Right atrium auricular region (tissue), 2 donors: ENCODE data around the gene HYDIN. TPM values are rescaled to one million over a fixed set of nuclear protein-coding genes. Genes with fewer than 3 reads are reported as not detected.

ENCODE experiments used
- DNase-seq: peaks from one replicate; pipeline ENCODE4 v3.0.0-alpha.2; 2019; ENCODE audit warnings: low spot score
- H3K27ac ChIP-seq, 2 donors: fragments of 200-600 bp; sonication (generic); 1 replicate in 1 of 2; 2 replicates in 1 of 2; pipeline ENCODE4 v1.5.1; 2016 to 2019
- H3K27me3 ChIP-seq, 2 donors: fragments of 200-600 bp; sonication (generic); one replicate each; pipeline versions ENCODE4 v1.5.1 to v1.6.0; 2017 to 2019
- H3K36me3 ChIP-seq: fragments of 200-600 bp; sonication (generic); one replicate; pipeline ENCODE4 v1.5.1; 2016
- H3K4me1 ChIP-seq, 2 donors: fragments of 200-600 bp; sonication (generic); one replicate each; pipeline versions ENCODE4 v1.5.1 to v1.6.0; 2017 to 2019
- H3K4me3 ChIP-seq, 2 donors: fragments of 200-600 bp; sonication (generic); 1 replicate in 1 of 2; 2 replicates in 1 of 2; pipeline ENCODE4 v1.5.1; 2017 to 2019; ENCODE audit warnings: mild to moderate bottlenecking in 1 of 2, moderate library complexity in 1 of 2
- H3K9me3 ChIP-seq, 2 donors: fragments of 200-600 bp; sonication (generic); one replicate each; pipeline ENCODE4 v1.5.1; 2019
- total RNA-seq, 2 donors: library from RNA; depleted of rRNA; stranded (reverse); fragments of >200 nt; gene quantifications; one replicate each; pipeline ENCODE4 v1.1.0, GENCODE V29; 2016
- TF ChIP-seq, protein P1 (sequence below), 2 donors: fragments of 200-600 bp; sonication (generic); IDR thresholded peaks; one replicate each; pipeline ENCODE4 v1.5.1; 2019; ENCODE audit warnings: antibody characterized with exemption in 2 of 2

Gene HYDIN
- total RNA-seq, 2 donors from 2014 or later: 1.2 to 3.8 TPM

DNA sequence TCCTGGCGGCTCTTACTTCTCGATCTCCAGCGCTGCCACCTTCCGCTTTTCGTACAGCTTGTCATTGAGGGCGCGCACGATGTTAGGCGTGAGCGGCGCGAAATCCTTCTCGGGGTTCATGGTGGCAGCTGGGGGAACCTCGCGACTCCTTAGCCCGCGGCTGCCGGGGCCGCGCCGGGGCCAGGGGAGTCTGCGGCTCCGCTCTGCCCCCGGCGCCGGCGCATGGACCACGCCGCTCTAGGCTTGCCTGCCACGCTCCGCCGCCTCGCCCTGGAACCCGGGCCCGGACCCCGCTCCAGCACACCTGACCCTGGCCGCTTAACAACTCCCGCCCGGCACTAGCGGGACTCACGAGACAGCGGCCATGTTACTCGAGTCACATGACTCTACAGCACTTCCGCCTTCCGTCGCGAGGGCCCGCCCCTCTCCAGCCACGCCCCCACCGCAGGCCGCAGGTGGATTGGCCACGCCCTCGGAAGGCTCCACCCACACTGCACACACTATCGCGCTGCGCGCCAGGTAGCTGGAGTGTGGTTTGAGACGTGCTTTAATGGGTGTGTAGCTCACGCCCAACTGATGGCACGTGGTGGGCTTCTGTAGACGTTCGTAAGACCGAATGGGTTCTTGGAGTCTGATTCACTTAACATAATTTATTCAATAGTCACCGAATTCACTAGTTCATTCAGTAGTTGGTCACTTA, 429.6 kb downstream of the HYDIN start, which contains the start of gene VAC14:
VAC14 (minus strand) TSS at position 378 of the 700 bp plus-strand sequence; CDS start at position 120, 258 bp downstream.
- Histone ChIP-seq H3K9me3 (no peaks in the 10 kb centered on the region), H3K27ac (peak within 1 kb of the TSS; percentile 20 to 67), H3K27me3 (no peaks in the 10 kb centered on the region), H3K36me3 (peaks cover 8% of the 10 kb centered on the region), H3K4me3 (peak within 1 kb of the TSS; percentile 92 to 96), H3K4me1 (peaks cover 0 to 19% of the 10 kb centered on the region in 2 donors)
- TF ChIP-seq, protein P1, sequence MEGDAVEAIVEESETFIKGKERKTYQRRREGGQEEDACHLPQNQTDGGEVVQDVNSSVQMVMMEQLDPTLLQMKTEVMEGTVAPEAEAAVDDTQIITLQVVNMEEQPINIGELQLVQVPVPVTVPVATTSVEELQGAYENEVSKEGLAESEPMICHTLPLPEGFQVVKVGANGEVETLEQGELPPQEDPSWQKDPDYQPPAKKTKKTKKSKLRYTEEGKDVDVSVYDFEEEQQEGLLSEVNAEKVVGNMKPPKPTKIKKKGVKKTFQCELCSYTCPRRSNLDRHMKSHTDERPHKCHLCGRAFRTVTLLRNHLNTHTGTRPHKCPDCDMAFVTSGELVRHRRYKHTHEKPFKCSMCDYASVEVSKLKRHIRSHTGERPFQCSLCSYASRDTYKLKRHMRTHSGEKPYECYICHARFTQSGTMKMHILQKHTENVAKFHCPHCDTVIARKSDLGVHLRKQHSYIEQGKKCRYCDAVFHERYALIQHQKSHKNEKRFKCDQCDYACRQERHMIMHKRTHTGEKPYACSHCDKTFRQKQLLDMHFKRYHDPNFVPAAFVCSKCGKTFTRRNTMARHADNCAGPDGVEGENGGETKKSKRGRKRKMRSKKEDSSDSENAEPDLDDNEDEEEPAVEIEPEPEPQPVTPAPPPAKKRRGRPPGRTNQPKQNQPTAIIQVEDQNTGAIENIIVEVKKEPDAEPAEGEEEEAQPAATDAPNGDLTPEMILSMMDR (IDR thresholded peaks at IDR 0.05): no peak
- peak; percentile 95 for DNase-seq

DNA sequence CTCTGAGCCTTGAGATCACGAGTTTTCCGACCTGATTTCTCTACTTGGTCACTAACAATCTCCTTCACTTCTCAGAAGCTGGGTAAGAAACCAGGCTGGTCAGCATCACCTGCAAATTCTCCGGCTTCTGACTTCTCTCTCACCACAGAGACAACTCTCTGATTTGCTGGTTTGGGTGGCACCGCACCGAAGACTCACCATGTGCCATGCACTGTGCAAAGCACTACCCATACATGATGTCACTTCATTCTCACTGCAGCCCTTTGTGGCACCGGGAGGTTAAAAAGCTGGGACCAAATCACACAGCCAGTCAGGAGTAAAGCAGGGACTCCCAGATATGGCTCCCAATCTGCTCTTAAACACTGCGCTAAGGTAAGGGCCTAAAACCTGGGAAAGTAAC, 430.2 kb downstream of the HYDIN start:
- Histone ChIP-seq H3K4me3 (peak overlapping the region; percentile 92 to 96), H3K36me3 (peaks cover 8% of the 10 kb centered on the region), H3K4me1 (peaks cover 0 to 19% of the 10 kb centered on the region in 2 donors), H3K27me3 (no peaks in the 10 kb centered on the region), H3K9me3 (no peaks in the 10 kb centered on the region), H3K27ac (peak overlapping the region in 1 of 2 donors; percentile 67)
- TF ChIP-seq, protein P1 (IDR thresholded peaks at IDR 0.05): no peak
- DNase-seq: no peak

DNA sequence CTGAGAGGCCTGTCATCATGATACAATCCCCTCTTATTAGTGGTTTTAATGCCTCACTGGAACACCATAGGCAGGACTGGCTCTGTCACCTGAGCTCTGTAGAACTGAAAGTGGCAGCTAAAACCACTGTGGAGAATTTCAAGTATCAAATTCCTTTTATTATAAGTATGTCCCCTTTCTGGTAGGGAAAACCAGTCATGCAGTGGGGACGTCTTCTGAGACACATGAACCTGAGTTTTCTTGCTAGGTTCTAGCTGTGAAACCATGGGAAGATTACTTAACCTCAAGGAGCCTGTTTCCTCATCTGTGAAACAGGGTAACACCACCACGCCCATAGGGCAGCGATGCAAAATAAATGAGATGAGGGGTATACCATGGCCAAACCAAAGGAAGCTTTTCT, 434.2 kb downstream of the HYDIN start:
- no peak overlapping the region for H3K4me3 ChIP-seq
- peaks cover 0 to 19% of the 10 kb centered on the region in 2 donors for H3K4me1 ChIP-seq
- TF ChIP-seq, protein P1 (IDR thresholded peaks at IDR 0.05): no peak
- no peaks in the 10 kb centered on the region for H3K9me3 ChIP-seq
- H3K36me3 ChIP-seq: peaks cover 8% of the 10 kb centered on the region
- H3K27ac ChIP-seq: no peak overlapping the region
- DNase-seq: no peak
- no peaks in the 10 kb centered on the region for H3K27me3 ChIP-seq

DNA sequence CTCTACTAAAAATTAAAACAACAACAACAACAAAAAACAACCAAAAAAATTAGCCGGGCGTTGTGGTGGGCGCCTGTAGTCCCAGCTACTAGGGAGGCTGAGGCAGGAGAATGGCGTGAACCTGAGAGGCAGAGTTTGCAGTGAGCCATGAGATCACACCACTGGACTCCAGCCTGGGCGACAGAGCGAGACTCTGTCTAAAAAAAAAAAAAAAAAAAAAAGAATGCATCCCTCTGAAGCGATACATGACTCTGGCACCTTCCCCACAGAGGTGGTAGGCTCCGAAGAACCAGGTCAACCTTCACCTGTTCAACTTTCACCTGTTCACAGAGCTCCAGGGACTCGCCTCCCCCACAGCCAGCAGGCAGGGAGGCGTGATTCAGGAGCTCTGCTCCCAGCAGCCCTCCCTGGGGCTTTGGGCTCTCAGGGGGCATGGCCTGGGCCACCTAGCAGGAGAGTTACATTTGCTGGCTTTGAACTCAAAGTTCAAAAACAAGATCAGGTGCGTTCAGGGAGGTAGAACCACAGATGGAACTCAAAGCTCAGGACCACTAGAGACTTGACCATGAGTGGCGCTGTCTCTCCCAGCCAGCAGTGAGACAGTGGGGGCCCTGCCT, 435.1 kb downstream of the HYDIN start:
- Histone ChIP-seq H3K9me3 (no peaks in the 10 kb centered on the region), H3K27ac (no peak overlapping the region), H3K27me3 (no peaks in the 10 kb centered on the region), H3K4me1 (peaks cover 0 to 17% of the 10 kb centered on the region in 2 donors), H3K4me3 (no peak overlapping the region), H3K36me3 (peaks cover 8% of the 10 kb centered on the region)
- no peak for DNase-seq
- TF ChIP-seq, protein P1 (IDR thresholded peaks at IDR 0.05): no peak

DNA sequence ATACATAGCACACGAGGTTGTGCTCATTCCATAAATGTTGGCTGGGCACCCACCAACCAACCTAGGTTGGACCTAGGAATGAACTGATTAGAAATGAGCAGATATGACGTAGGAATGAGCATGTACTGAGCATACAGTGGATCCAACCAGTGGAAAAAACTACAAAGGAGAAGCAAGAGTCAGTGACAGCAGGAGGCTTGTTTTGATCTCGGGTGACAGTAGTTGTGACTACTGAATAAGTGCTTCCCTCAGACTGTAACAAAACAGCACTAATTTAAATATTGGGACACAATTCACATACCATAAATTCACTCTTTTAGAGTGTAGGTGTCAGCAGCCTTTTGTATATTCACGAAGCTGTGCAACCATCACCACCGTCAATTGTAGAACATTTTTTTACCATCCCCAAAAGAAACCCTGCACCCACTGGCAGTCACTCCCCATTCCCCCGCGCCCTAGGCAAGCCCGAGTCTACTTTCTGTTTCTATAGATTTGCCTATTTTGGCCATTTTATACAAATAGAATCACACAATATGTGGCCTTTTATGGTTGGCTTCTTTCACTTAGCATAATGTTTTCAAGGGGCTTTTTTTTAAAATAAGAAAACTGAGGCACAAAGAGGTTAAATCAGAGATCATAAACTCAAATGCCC, 436.5 kb downstream of the HYDIN start:
- Histone ChIP-seq H3K36me3 (peaks cover 8% of the 10 kb centered on the region), H3K4me3 (no peak overlapping the region), H3K9me3 (no peaks in the 10 kb centered on the region), H3K27me3 (no peaks in the 10 kb centered on the region), H3K27ac (no peak overlapping the region), H3K4me1 (peaks cover 0 to 3% of the 10 kb centered on the region in 2 donors)
- no peak for DNase-seq
- TF ChIP-seq, protein P1 (IDR thresholded peaks at IDR 0.05): no peak
